Activated CD8-positive, alpha-beta T cell treated with anti-CD3 and anti-CD28 coated beads for 36 hours (primary cell): ENCODE results near the gene NTRK2. TPM values are rescaled to one million over a fixed set of nuclear protein-coding genes. Genes with fewer than 3 reads are reported as not detected.

Source experiments
- ATAC-seq: fragments of 200-7000 bp; cut with Tn5 transposase; one replicate; pipeline ENCODE4 v1.10.0; 2021; ENCODE audit warnings: mild to moderate bottlenecking, moderate library complexity
- CTCF ChIA-PET: fragments of 350-600 bp; sonication (Branson Sonifier 250); formaldehyde crosslinking; loops from one replicate; lab custom pipeline; 2021; ENCODE audit warnings: antibody characterized with exemption; lab: Charles Lee
- POLR2A ChIA-PET: fragments of 350-600 bp; sonication (Branson Sonifier 250); formaldehyde crosslinking; loops from one replicate; lab custom pipeline; 2021; ENCODE audit warnings: antibody characterized with exemption; lab: Charles Lee
- DNase-seq: peaks from one replicate; pipeline ENCODE4 v3.0.0-alpha.2; 2020
- H3K27ac Mint-ChIP-seq: one replicate; pipeline ENCODE4 v1.8.0; 2021; ENCODE audit warnings: mild to moderate bottlenecking, mixed read lengths
- H3K27me3 Mint-ChIP-seq: one replicate; pipeline ENCODE4 v1.8.0; 2021; ENCODE audit warnings: mixed read lengths
- H3K36me3 Mint-ChIP-seq: one replicate; pipeline ENCODE4 v1.8.0; 2021; ENCODE audit warnings: low read depth, mixed read lengths
- H3K4me1 Mint-ChIP-seq: one replicate; pipeline ENCODE4 v1.8.0; 2021; ENCODE audit warnings: low read depth, mixed read lengths
- H3K4me3 Mint-ChIP-seq: one replicate; pipeline ENCODE4 v1.8.0; 2021; ENCODE audit warnings: mild to moderate bottlenecking, moderate library complexity, mixed read lengths
- H3K9me3 Mint-ChIP-seq: one replicate; pipeline ENCODE4 v1.8.0; 2021; ENCODE audit warnings: mixed read lengths
- CTCF ChIP-seq: fragments of 200-600 bp; IDR thresholded peaks from one replicate; pipeline ENCODE4 v1.8.0; 2022; ENCODE audit warnings: antibody characterized with exemption, mild to moderate bottlenecking
- intact Hi-C: fragments of 100-400 bp; cut with micrococcal nuclease; formaldehyde crosslinking; loops from one replicate; pipeline ENCODE4 v1.10.0; 2022
- total RNA-seq, 2 experiments: library from RNA; stranded (reverse); gene quantifications; one replicate each; pipeline ENCODE4 v1.2.3, GENCODE V29; 2021

Gene NTRK2
- total RNA-seq, 2 experiments from 2014 or later: 0.07 to 0.09 TPM

- CTCF ChIA-PET: no interaction called here
These were observed 67.0 kb downstream of the NTRK2 start for GRCh38 chr9:84736536-84736935.

GRCh38 chr9:84738353-84738752, 68.8 kb downstream of the NTRK2 start:
- H3K27me3 Mint-ChIP-seq: no peaks in the 10 kb centered on the region
- H3K27ac Mint-ChIP-seq: no peak overlapping the region
- no peak for TF ChIP-seq CTCF
- intact Hi-C loops: no loop called here
- no peak overlapping the region for H3K4me3 Mint-ChIP-seq
- CTCF ChIA-PET: no interaction called here
- ATAC-seq (no peak), DNase-seq (no peak)
- POLR2A ChIA-PET: no interaction called here
- H3K9me3 Mint-ChIP-seq: no peaks in the 10 kb centered on the region
- no peaks in the 10 kb centered on the region for H3K36me3 Mint-ChIP-seq
- H3K4me1 Mint-ChIP-seq: no peaks in the 10 kb centered on the region

More at GRCh38 chr9:84736536-84736935, 67.0 kb downstream of the NTRK2 start:
- intact Hi-C loops: no loop called here
- Mint-ChIP-seq H3K27me3 (no peaks in the 10 kb centered on the region), H3K4me3 (no peak overlapping the region), H3K4me1 (no peaks in the 10 kb centered on the region), H3K36me3 (no peaks in the 10 kb centered on the region), H3K9me3 (no peaks in the 10 kb centered on the region), H3K27ac (no peak overlapping the region)
- TF ChIP-seq CTCF: no peak
- POLR2A ChIA-PET: no interaction called here
- ATAC-seq (no peak), DNase-seq (no peak)

- DNase-seq: no peak
- Mint-ChIP-seq H3K9me3 (no peaks in the 10 kb centered on the region), H3K27me3 (no peaks in the 10 kb centered on the region), H3K4me1 (no peaks in the 10 kb centered on the region), H3K4me3 (no peak overlapping the region), H3K36me3 (no peaks in the 10 kb centered on the region), H3K27ac (no peak overlapping the region)
- ChIA-PET POLR2A (interaction anchor here (0.6 kb wide), 1 partner anchor 446 kb away, joined by 4 read pairs; no protein-coding TSS in a partner anchor), CTCF (no interaction called here)
- intact Hi-C loops: no loop called here
- TF ChIP-seq CTCF: no peak
- no peak for ATAC-seq
These were observed 72.7 kb downstream of the NTRK2 start for GRCh38 chr9:84742261-84742660.

DNA sequence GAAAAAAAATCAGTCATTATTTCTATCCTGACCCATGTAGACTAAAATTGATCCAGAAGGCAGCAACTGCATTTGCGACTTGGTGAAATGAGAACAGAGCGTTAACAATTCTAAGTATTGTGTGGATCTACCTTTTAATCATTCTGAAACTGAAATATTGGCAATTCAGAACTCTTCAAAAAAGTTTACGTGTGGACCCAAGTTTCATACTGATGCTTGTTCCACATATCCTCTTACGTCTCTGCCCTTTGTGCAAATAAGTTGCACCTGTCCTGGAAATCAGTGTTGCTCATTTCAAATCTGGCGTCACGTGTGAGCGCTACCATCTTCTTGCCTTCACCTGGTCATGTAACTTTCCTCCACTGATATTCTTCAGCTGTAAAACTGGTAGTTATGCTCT, 74.7 kb downstream of the NTRK2 start:
- ChIA-PET CTCF (no interaction called here), POLR2A (no interaction called here)
- no peaks in the 10 kb centered on the region for H3K4me1 Mint-ChIP-seq
- no peaks in the 10 kb centered on the region for H3K27me3 Mint-ChIP-seq
- H3K36me3 Mint-ChIP-seq: no peaks in the 10 kb centered on the region
- H3K9me3 Mint-ChIP-seq: no peaks in the 10 kb centered on the region
- ATAC-seq (no peak), DNase-seq (no peak)
- no peak overlapping the region for H3K27ac Mint-ChIP-seq
- no peak for TF ChIP-seq CTCF
- intact Hi-C loops: no loop called here
- H3K4me3 Mint-ChIP-seq: no peak overlapping the region

DNA sequence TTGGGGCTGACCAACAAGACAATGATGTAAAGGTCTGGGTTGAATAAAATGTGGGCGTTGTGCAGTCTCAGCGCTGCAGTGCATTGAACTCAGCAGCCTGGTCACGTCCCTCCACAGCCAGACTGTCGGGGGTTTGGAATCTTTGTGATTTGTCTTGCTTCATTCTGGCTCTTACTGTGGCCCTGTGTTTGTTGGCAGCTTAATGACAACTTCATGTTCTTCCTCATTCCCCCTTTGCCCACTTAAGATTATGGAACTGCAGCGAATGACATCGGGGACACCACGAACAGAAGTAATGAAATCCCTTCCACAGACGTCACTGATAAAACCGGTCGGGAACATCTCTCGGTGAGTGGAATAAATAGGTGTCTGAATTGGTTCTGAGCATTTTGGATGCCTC, 75.2 kb downstream of the NTRK2 start:
- Mint-ChIP-seq H3K4me1 (no peaks in the 10 kb centered on the region), H3K27me3 (no peaks in the 10 kb centered on the region), H3K36me3 (no peaks in the 10 kb centered on the region), H3K27ac (no peak overlapping the region), H3K4me3 (no peak overlapping the region), H3K9me3 (no peaks in the 10 kb centered on the region)
- ChIA-PET CTCF (interaction anchor here (0.8 kb wide), 1 partner anchor 347 kb away, joined by 3 read pairs; no protein-coding TSS in a partner anchor), POLR2A (no interaction called here)
- no peak for ATAC-seq
- no peak for DNase-seq
- intact Hi-C loops: no loop called here
- no peak for TF ChIP-seq CTCF
